Endothelial cell of umbilical vein (primary cell): ENCODE data around the gene TMEM175. TPM values are rescaled to one million over a fixed set of nuclear protein-coding genes. Genes with fewer than 3 reads are reported as not detected.

Experiments used
- BruUV-seq: library from RNA; stranded (reverse); fragments of 400-500 nt; replicated peaks from 2 replicates; lab custom pipeline; 2021; lab: Mats Ljungman, UMichigan
- CTCF ChIA-PET: fragments of 300-600, 350-600 bp; sonication (Branson Sonifier 250); formaldehyde crosslinking; loops from one replicate; lab custom pipeline; 2021; ENCODE audit warnings: antibody characterized with exemption, inconsistent platforms; lab: Charles Lee
- POLR2A ChIA-PET: fragments of 300-600, 350-600 bp; sonication (Branson Sonifier 250); formaldehyde crosslinking; loops from one replicate; lab custom pipeline; 2021; ENCODE audit warnings: antibody characterized with exemption, inconsistent platforms; lab: Charles Lee
- DNase-seq: peaks from one replicate; pipeline ENCODE4 v3.0.0-alpha.2; 2011; ENCODE audit warnings: low read depth, low spot score
- FAIRE-seq: peaks from 2 replicates; lab custom pipeline; 2011; peaks lifted over from hg19 to GRCh38; lab: Jason Lieb, UNC
- H2AFZ ChIP-seq: 2 replicates; pipeline ENCODE4 v1.6.0; 2012; ENCODE audit warnings: low read depth, low read length, control low read depth, inconsistent platforms
- H3K27ac ChIP-seq: 2 replicates; pipeline ENCODE4 v1.5.1; 2011; ENCODE audit warnings: low read depth, mild to moderate bottlenecking, control low read depth, low read length, moderate library complexity; ENCODE audit not compliant: insufficient read depth
- H3K27me3 ChIP-seq, 2 experiments: 2 replicates each; pipeline versions ENCODE4 v1.6.0 to v1.6.1; 2011; ENCODE audit warnings: low read length in 2 of 2, mixed read lengths in 1 of 2; ENCODE audit not compliant: control insufficient read depth in 2 of 2, insufficient read depth in 2 of 2
- H3K36me3 ChIP-seq, 2 experiments: 2 replicates in 1 of 2; 3 replicates in 1 of 2; pipeline ENCODE4 v1.5.1; 2011; ENCODE audit warnings: low read length in 2 of 2, mild to moderate bottlenecking in 1 of 2, moderate library complexity in 1 of 2; ENCODE audit not compliant: control insufficient read depth in 2 of 2, insufficient read depth in 2 of 2; ENCODE audit errors: extremely low read depth in 1 of 2
- H3K4me1 ChIP-seq: 3 replicates; pipeline ENCODE4 v1.5.1; 2011; ENCODE audit warnings: mild to moderate bottlenecking, low read length; ENCODE audit not compliant: control insufficient read depth, insufficient read depth; ENCODE audit errors: extremely low read depth
- H3K4me2 ChIP-seq: 2 replicates; pipeline ENCODE4 v1.6.1; 2011; ENCODE audit warnings: low read length, control low read depth, mixed read lengths; ENCODE audit not compliant: insufficient read depth
- H3K4me3 ChIP-seq, 3 experiments: fragments of 200-600 bp in 1 of 3; sonication (generic), shearing (Covaris generic) in 1 of 3; replicated peaks in 1 of 3; 2 replicates each; pipeline ENCODE4 v1.5.1; 2011 to 2016; ENCODE audit warnings: control low read depth in 3 of 3, low read length in 3 of 3, mild to moderate bottlenecking in 2 of 3, inconsistent platforms in 1 of 3, low read depth in 1 of 3, moderate library complexity in 1 of 3; ENCODE audit not compliant: insufficient read depth in 1 of 3
- H3K79me2 ChIP-seq: 2 replicates; pipeline ENCODE4 v1.6.0; 2012; ENCODE audit warnings: low read length, inconsistent platforms; ENCODE audit not compliant: control insufficient read depth, insufficient read depth
- H3K9ac ChIP-seq: replicated peaks from 2 replicates; pipeline ENCODE3; 2011; ENCODE audit warnings: low read length, control low read depth; ENCODE audit not compliant: insufficient read depth; ENCODE audit errors: extremely low read depth
- H3K9me1 ChIP-seq: replicated peaks from 3 replicates; pipeline ENCODE4 v1.6.0; 2011; ENCODE audit warnings: mild to moderate bottlenecking, low read length; ENCODE audit not compliant: control insufficient read depth, insufficient read depth; ENCODE audit errors: extremely low read depth
- H3K9me3 ChIP-seq: replicated peaks from 2 replicates; pipeline ENCODE4 v1.5.1; 2012; ENCODE audit warnings: low read length, inconsistent platforms; ENCODE audit not compliant: control insufficient read depth, insufficient read depth
- H4K20me1 ChIP-seq: replicated peaks from 2 replicates; pipeline ENCODE3; 2011; ENCODE audit warnings: mild to moderate bottlenecking, low read length; ENCODE audit not compliant: control insufficient read depth, insufficient read depth; ENCODE audit errors: extremely low read depth
- CTCF ChIP-seq, 2 donors: IDR thresholded peaks; 1 replicate in 1 of 2; 2 replicates in 1 of 2; pipeline ENCODE4 v1.5.1; 2011; ENCODE audit warnings: low read length in 2 of 2, mild to moderate bottlenecking in 2 of 2, moderate library complexity in 2 of 2, control low read depth in 1 of 2, inconsistent platforms in 1 of 2, low read depth in 1 of 2; ENCODE audit not compliant: insufficient read depth in 1 of 2; ENCODE audit errors: extremely low read depth in 1 of 2
- EZH2 ChIP-seq: IDR thresholded peaks from 2 replicates; pipeline ENCODE4 v1.6.1; 2012; ENCODE audit warnings: borderline replicate concordance, low read depth, mild to moderate bottlenecking, moderate library complexity, low read length, inconsistent platforms; ENCODE audit not compliant: severe bottlenecking
- FOS ChIP-seq: IDR thresholded peaks from 2 replicates; pipeline ENCODE4 v1.6.1; 2011; ENCODE audit warnings: mild to moderate bottlenecking, low read length, moderate library complexity, borderline replicate concordance; ENCODE audit not compliant: insufficient read depth
- GATA2 ChIP-seq: IDR thresholded peaks from 2 replicates; pipeline ENCODE4 v1.7.0; 2011; ENCODE audit warnings: low read depth, mild to moderate bottlenecking, moderate library complexity, mixed read lengths, low read length; ENCODE audit not compliant: insufficient read length, insufficient read depth
- JUN ChIP-seq: IDR thresholded peaks from 2 replicates; pipeline ENCODE4 v1.6.1; 2011; ENCODE audit warnings: borderline replicate concordance, low read depth; ENCODE audit not compliant: insufficient read length, insufficient read depth
- MYC ChIP-seq: IDR thresholded peaks from one replicate; pipeline ENCODE4 v1.6.1; 2011; ENCODE audit warnings: mild to moderate bottlenecking, low read depth, low read length
- POLR2A ChIP-seq: IDR thresholded peaks from 2 replicates; pipeline ENCODE4 v1.6.1; 2012; ENCODE audit warnings: low read depth, mild to moderate bottlenecking, control low read depth, low read length
- POLR2AphosphoS5 ChIP-seq: IDR thresholded peaks from 2 replicates; pipeline ENCODE4 v1.6.1; 2012; ENCODE audit warnings: low read depth, mild to moderate bottlenecking, control low read depth, low read length, moderate library complexity; ENCODE audit not compliant: insufficient read depth
- dilution Hi-C: fragments of 300-500 bp; cut with MboI; formaldehyde crosslinking; loops from one replicate; pipeline ENCODE4 v1.15.0; 2019; ENCODE audit warnings: low sequenced_read_pairs; ENCODE audit not compliant: extremely low pct_ligation_motif_present
- intact Hi-C: fragments of 100-400 bp; cut with micrococcal nuclease; formaldehyde crosslinking; loops from one replicate; pipeline ENCODE4 v1.10.0; 2022
- polyA plus RNA-seq, 4 experiments: library from polyadenylated mRNA; depleted of rRNA in 3 of 4; stranded (reverse) in 3 of 4; unstranded in 1 of 4; fragments of >200 nt; gene quantifications; 2 replicates each; pipeline versions ENCODE4 v1.2.1 to v1.2.3, GENCODE V29; 2011 to 2012; ENCODE audit warnings: missing spikeins in 1 of 4
- total RNA-seq: library from RNA; stranded (reverse); gene quantifications from 2 replicates; pipeline ENCODE4 v1.2.3, GENCODE V29; 2021
- TF ChIP-seq, protein P1 (sequence below): IDR thresholded peaks from 2 replicates; pipeline ENCODE4 v1.6.1; 2011; ENCODE audit not compliant: insufficient read depth, insufficient read length

The TMEM175 gene
- total and polyA plus RNA-seq, 2 donors (not counting 3 experiments of a cell fraction or from before 2014, with no cell fraction given) = 21.9 to 80.1 TPM

DNA sequence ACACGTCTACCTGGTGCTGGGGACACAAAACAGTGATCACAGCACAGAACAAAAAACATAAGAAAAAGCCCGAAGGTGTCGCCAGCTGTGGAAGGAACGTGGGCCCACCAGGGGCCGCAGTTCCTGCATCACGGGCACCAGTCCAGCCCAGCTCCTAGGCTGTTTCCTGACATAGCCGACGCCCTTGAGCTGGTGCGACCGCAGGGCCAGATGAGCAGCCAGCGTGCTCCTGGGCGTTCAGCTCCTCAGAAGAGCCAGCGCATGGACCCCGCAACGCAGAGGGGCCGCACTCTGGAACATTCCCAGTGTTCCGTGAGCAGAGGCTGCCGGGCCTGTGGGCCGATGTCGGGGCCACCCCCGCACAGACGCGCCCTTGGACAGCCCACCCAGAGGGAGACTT lies 44.2 kb upstream of the TMEM175 start:
- DNase-seq (no peak), FAIRE-seq (no peak)
- no peaks in the 10 kb centered on the region for H3K79me2 ChIP-seq
- no TSS peak for BruUV-seq
- no peaks in the 10 kb centered on the region for H3K9me1 ChIP-seq
- dilution Hi-C loops = no loop called here
- no peaks in the 10 kb centered on the region for H4K20me1 ChIP-seq
- H3K4me1 ChIP-seq = no peaks in the 10 kb centered on the region
- intact Hi-C loops = no loop called here
- no peak overlapping the region for H3K4me3 ChIP-seq
- POLR2A ChIA-PET = no interaction called here
- CTCF ChIA-PET = no interaction called here
- H3K27ac ChIP-seq = no peak overlapping the region
- H3K4me2 ChIP-seq = no peak overlapping the region
- H2AFZ ChIP-seq = no peak overlapping the region
- TF ChIP-seq GATA2 = no peak
- no peak for TF ChIP-seq POLR2A
- TF ChIP-seq, protein P1, sequence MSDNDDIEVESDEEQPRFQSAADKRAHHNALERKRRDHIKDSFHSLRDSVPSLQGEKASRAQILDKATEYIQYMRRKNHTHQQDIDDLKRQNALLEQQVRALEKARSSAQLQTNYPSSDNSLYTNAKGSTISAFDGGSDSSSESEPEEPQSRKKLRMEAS = no peak
- no peak for TF ChIP-seq MYC
- no peaks in the 10 kb centered on the region for H3K27me3 ChIP-seq
- no peak overlapping the region for H3K9ac ChIP-seq
- no peaks in the 10 kb centered on the region for H3K9me3 ChIP-seq
- peaks cover 0 to 37% of the 10 kb centered on the region in 2 experiments for H3K36me3 ChIP-seq

DNA sequence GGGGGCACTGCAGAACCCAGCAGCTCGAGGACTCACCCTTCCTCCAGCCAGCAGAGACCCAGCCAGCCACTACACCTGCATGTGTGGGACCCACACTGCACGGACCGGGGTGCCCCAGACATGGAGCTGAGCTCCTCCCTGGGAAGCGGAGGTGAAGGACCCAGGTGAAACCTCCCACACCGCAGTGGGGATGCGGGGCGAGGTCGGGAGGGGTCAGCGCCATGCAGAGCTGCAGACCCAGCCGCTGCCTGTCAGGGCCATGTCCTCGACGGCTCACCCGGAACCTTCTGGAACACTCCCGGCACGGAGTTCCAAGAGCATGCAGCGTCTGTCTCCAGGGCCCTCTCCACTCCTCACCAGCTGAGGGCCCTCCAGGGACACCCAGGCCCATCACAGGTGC lies 42.7 kb upstream of the TMEM175 start:
- POLR2A ChIA-PET = interaction anchor here (0.6 kb wide), 1 partner anchor 53 kb away, joined by 3 read pairs; no protein-coding TSS in a partner anchor
- Histone ChIP-seq H4K20me1 (no peaks in the 10 kb centered on the region), H3K27me3 (no peaks in the 10 kb centered on the region), H3K9ac (no peak overlapping the region), H3K79me2 (no peaks in the 10 kb centered on the region), H3K4me3 (no peak overlapping the region), H3K4me2 (no peak overlapping the region), H3K4me1 (no peaks in the 10 kb centered on the region), H3K27ac (no peak overlapping the region), H3K9me1 (no peaks in the 10 kb centered on the region), H2AFZ (no peak overlapping the region), H3K36me3 (peaks cover 0 to 33% of the 10 kb centered on the region in 2 experiments), H3K9me3 (no peaks in the 10 kb centered on the region)
- no TSS peak for BruUV-seq
- dilution Hi-C loops = no loop called here
- intact Hi-C loops = no loop called here
- DNase-seq = no peak
- FAIRE-seq = no peak
- CTCF ChIA-PET = no interaction called here
- no peak for TF ChIP-seq EZH2
- no peak for TF ChIP-seq MYC
- no peak for TF ChIP-seq POLR2AphosphoS5
- no peak for TF ChIP-seq FOS
- no peak for TF ChIP-seq GATA2
- TF ChIP-seq CTCF (IDR thresholded peaks at IDR 0.05; ENCODE audit: extremely low read depth in 1 of 2, insufficient read depth in 1 of 2, low read depth in 1 of 2, low read length in 2 of 2) = no peak
- TF ChIP-seq, protein P1 = no peak
- TF ChIP-seq JUN = no peak
- TF ChIP-seq POLR2A = no peak
